HG03521 (cell line): ENCODE measurements around the gene INIP.

Experiments used
- ATAC-seq: cut with Tn5 transposase; IDR thresholded peaks from one replicate; pipeline ENCODE4 v1.9.1; 2021; ENCODE audit warnings: mild to moderate bottlenecking, moderate library complexity; ENCODE audit not compliant: unreplicated experiment

INIP gene

GRCh38 chr9:112717661-112718331 is at the start of gene INIP:
Gene INIP, minus strand, starts transcription at chr9:112718117. Its CDS starts 1,632 bp downstream, at chr9:112716485.
- ATAC-seq = peak; percentile 97

- no peak for ATAC-seq
These were observed 47.4 kb upstream of the INIP start for GRCh38 chr9:112765281-112765680.

GRCh38 chr9:112764837-112765236 is 46.9 kb upstream of the INIP start:
- no peak for ATAC-seq

- ATAC-seq = no peak
These were observed 46.4 kb upstream of the INIP start for GRCh38 chr9:112764344-112764743.

GRCh38 chr9:112762726-112763518 is 45.0 kb upstream of the INIP start:
- no peak for ATAC-seq

- ATAC-seq = no peak
These were observed 44.2 kb upstream of the INIP start for GRCh38 chr9:112761912-112762655.

- no peak for ATAC-seq
These were observed 42.9 kb upstream of the INIP start for GRCh38 chr9:112760821-112761220.

- no peak for ATAC-seq
These were observed 40.0 kb upstream of the INIP start for GRCh38 chr9:112757940-112758339.

GRCh38 chr9:112757282-112757883 is 39.5 kb upstream of the INIP start:
- ATAC-seq = no peak

GRCh38 chr9:112755675-112756074 is 37.8 kb upstream of the INIP start:
- ATAC-seq = no peak

- ATAC-seq = no peak
These were observed 37.1 kb upstream of the INIP start for GRCh38 chr9:112755016-112755427.

GRCh38 chr9:112754578-112754977 is 36.7 kb upstream of the INIP start:
- no peak for ATAC-seq

- no peak for ATAC-seq
These were observed 35.8 kb upstream of the INIP start for GRCh38 chr9:112753725-112754124.

GRCh38 chr9:112752334-112753125 is 34.6 kb upstream of the INIP start:
- no peak for ATAC-seq

- ATAC-seq = peak; percentile 27
These were observed 33.3 kb upstream of the INIP start for GRCh38 chr9:112751056-112751795.

GRCh38 chr9:112750764-112751055 is 32.8 kb upstream of the INIP start:
- ATAC-seq = no peak

- peak; percentile 79 for ATAC-seq
These were observed 32.3 kb upstream of the INIP start, which contains the start of gene SNX30 for GRCh38 chr9:112750016-112750763. Gene SNX30, plus strand, starts transcription at chr9:112750760. Its CDS starts 242 bp downstream, at chr9:112751002.

- no peak for ATAC-seq
These were observed 29.2 kb upstream of the INIP start for GRCh38 chr9:112747094-112747493.

- ATAC-seq = no peak
These were observed 26.3 kb upstream of the INIP start for GRCh38 chr9:112744177-112744576.
